ENCODE measurements around the gene CCT2. TPM values are rescaled to one million over a fixed set of nuclear protein-coding genes. Genes with fewer than 3 reads are reported as not detected.

The CCT2 gene
- total and polyA plus RNA-seq, 10 of the 15 experiments (the other 5 are each of a cell fraction or from before 2014, with no cell fraction given) = 242 to 418 (median 348) TPM

DNA sequence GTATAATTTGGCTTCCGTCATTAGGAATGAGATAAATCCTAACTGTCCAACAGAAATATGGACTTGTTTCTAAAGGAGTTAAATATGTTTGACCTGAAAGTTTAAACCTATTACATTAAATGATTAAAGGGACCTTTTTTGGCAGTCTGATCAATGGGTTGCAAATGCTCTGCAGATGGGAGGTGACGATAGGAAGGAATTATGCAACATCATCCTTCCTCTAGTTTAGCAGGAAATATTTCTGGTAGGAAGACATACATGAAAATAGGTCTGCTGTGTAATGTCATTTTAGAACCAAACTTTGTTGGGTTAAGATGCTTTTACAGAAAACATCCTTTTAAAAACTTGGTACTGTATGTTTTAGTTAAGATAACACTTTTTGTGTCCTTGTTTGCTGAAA, 22.9 kb downstream of the CCT2 start (continued):
- TF ChIP-seq, protein P1, sequence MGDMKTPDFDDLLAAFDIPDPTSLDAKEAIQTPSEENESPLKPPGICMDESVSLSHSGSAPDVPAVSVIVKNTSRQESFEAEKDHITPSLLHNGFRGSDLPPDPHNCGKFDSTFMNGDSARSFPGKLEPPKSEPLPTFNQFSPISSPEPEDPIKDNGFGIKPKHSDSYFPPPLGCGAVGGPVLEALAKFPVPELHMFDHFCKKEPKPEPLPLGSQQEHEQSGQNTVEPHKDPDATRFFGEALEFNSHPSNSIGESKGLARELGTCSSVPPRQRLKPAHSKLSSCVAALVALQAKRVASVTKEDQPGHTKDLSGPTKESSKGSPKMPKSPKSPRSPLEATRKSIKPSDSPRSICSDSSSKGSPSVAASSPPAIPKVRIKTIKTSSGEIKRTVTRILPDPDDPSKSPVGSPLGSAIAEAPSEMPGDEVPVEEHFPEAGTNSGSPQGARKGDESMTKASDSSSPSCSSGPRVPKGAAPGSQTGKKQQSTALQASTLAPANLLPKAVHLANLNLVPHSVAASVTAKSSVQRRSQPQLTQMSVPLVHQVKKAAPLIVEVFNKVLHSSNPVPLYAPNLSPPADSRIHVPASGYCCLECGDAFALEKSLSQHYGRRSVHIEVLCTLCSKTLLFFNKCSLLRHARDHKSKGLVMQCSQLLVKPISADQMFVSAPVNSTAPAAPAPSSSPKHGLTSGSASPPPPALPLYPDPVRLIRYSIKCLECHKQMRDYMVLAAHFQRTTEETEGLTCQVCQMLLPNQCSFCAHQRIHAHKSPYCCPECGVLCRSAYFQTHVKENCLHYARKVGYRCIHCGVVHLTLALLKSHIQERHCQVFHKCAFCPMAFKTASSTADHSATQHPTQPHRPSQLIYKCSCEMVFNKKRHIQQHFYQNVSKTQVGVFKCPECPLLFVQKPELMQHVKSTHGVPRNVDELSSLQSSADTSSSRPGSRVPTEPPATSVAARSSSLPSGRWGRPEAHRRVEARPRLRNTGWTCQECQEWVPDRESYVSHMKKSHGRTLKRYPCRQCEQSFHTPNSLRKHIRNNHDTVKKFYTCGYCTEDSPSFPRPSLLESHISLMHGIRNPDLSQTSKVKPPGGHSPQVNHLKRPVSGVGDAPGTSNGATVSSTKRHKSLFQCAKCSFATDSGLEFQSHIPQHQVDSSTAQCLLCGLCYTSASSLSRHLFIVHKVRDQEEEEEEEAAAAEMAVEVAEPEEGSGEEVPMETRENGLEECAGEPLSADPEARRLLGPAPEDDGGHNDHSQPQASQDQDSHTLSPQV (IDR thresholded peaks at IDR 0.05) = no peak
- TF ChIP-seq, protein P2, sequence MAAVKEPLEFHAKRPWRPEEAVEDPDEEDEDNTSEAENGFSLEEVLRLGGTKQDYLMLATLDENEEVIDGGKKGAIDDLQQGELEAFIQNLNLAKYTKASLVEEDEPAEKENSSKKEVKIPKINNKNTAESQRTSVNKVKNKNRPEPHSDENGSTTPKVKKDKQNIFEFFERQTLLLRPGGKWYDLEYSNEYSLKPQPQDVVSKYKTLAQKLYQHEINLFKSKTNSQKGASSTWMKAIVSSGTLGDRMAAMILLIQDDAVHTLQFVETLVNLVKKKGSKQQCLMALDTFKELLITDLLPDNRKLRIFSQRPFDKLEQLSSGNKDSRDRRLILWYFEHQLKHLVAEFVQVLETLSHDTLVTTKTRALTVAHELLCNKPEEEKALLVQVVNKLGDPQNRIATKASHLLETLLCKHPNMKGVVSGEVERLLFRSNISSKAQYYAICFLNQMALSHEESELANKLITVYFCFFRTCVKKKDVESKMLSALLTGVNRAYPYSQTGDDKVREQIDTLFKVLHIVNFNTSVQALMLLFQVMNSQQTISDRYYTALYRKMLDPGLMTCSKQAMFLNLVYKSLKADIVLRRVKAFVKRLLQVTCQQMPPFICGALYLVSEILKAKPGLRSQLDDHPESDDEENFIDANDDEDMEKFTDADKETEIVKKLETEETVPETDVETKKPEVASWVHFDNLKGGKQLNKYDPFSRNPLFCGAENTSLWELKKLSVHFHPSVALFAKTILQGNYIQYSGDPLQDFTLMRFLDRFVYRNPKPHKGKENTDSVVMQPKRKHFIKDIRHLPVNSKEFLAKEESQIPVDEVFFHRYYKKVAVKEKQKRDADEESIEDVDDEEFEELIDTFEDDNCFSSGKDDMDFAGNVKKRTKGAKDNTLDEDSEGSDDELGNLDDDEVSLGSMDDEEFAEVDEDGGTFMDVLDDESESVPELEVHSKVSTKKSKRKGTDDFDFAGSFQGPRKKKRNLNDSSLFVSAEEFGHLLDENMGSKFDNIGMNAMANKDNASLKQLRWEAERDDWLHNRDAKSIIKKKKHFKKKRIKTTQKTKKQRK (IDR thresholded peaks at IDR 0.05; ENCODE audit: low read depth, low read length) = no peak
- TF ChIP-seq, protein P3, sequence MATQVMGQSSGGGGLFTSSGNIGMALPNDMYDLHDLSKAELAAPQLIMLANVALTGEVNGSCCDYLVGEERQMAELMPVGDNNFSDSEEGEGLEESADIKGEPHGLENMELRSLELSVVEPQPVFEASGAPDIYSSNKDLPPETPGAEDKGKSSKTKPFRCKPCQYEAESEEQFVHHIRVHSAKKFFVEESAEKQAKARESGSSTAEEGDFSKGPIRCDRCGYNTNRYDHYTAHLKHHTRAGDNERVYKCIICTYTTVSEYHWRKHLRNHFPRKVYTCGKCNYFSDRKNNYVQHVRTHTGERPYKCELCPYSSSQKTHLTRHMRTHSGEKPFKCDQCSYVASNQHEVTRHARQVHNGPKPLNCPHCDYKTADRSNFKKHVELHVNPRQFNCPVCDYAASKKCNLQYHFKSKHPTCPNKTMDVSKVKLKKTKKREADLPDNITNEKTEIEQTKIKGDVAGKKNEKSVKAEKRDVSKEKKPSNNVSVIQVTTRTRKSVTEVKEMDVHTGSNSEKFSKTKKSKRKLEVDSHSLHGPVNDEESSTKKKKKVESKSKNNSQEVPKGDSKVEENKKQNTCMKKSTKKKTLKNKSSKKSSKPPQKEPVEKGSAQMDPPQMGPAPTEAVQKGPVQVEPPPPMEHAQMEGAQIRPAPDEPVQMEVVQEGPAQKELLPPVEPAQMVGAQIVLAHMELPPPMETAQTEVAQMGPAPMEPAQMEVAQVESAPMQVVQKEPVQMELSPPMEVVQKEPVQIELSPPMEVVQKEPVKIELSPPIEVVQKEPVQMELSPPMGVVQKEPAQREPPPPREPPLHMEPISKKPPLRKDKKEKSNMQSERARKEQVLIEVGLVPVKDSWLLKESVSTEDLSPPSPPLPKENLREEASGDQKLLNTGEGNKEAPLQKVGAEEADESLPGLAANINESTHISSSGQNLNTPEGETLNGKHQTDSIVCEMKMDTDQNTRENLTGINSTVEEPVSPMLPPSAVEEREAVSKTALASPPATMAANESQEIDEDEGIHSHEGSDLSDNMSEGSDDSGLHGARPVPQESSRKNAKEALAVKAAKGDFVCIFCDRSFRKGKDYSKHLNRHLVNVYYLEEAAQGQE (IDR thresholded peaks at IDR 0.05; ENCODE audit: low read depth, low read length) = no peak
- TF ChIP-seq, protein P4, sequence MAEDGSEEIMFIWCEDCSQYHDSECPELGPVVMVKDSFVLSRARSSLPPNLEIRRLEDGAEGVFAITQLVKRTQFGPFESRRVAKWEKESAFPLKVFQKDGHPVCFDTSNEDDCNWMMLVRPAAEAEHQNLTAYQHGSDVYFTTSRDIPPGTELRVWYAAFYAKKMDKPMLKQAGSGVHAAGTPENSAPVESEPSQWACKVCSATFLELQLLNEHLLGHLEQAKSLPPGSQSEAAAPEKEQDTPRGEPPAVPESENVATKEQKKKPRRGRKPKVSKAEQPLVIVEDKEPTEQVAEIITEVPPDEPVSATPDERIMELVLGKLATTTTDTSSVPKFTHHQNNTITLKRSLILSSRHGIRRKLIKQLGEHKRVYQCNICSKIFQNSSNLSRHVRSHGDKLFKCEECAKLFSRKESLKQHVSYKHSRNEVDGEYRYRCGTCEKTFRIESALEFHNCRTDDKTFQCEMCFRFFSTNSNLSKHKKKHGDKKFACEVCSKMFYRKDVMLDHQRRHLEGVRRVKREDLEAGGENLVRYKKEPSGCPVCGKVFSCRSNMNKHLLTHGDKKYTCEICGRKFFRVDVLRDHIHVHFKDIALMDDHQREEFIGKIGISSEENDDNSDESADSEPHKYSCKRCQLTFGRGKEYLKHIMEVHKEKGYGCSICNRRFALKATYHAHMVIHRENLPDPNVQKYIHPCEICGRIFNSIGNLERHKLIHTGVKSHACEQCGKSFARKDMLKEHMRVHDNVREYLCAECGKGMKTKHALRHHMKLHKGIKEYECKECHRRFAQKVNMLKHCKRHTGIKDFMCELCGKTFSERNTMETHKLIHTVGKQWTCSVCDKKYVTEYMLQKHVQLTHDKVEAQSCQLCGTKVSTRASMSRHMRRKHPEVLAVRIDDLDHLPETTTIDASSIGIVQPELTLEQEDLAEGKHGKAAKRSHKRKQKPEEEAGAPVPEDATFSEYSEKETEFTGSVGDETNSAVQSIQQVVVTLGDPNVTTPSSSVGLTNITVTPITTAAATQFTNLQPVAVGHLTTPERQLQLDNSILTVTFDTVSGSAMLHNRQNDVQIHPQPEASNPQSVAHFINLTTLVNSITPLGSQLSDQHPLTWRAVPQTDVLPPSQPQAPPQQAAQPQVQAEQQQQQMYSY (CRISPR knock-in tag; IDR thresholded peaks at IDR 0.05) = no peak
